Astrocyte (in vitro differentiated cells and primary cell): ENCODE data around the gene SPX. TPM values are rescaled to one million over a fixed set of nuclear protein-coding genes. Genes with fewer than 3 reads are reported as not detected.

Source experiments
- DNase-seq: peaks from one replicate; pipeline ENCODE4 v3.0.0-alpha.2; 2010; ENCODE audit warnings: low read depth
- FAIRE-seq: peaks from 2 replicates; lab custom pipeline; 2011; peaks lifted over from hg19 to GRCh38; lab: Jason Lieb, UNC
- H2AFZ ChIP-seq: 2 replicates; pipeline ENCODE4 v1.6.0; 2012; ENCODE audit warnings: low read depth, low read length, inconsistent platforms
- H3K27ac ChIP-seq: 2 replicates; pipeline ENCODE4 v1.5.1; 2011; ENCODE audit warnings: low read depth, low read length, inconsistent platforms
- H3K27me3 ChIP-seq: 2 replicates; pipeline ENCODE4 v1.6.0; 2011; ENCODE audit warnings: low read length, inconsistent platforms; ENCODE audit not compliant: insufficient read depth
- H3K36me3 ChIP-seq: 2 replicates; pipeline ENCODE4 v1.5.1; 2011; ENCODE audit warnings: low read length, inconsistent platforms; ENCODE audit not compliant: insufficient read depth
- H3K4me1 ChIP-seq: 2 replicates; pipeline ENCODE4 v1.5.1; 2011; ENCODE audit warnings: low read length, inconsistent platforms; ENCODE audit not compliant: insufficient read depth
- H3K4me2 ChIP-seq: 2 replicates; pipeline ENCODE4 v1.6.0; 2012; ENCODE audit warnings: low read length, inconsistent platforms
- H3K4me3 ChIP-seq: 2 replicates; pipeline ENCODE4 v1.5.1; 2011; ENCODE audit warnings: low read depth, mild to moderate bottlenecking, low read length, inconsistent platforms; ENCODE audit not compliant: insufficient read depth
- H3K79me2 ChIP-seq: 2 replicates; pipeline ENCODE4 v1.6.0; 2012; ENCODE audit warnings: mild to moderate bottlenecking, low read length, inconsistent platforms; ENCODE audit not compliant: insufficient read depth
- H3K9ac ChIP-seq: 2 replicates; pipeline ENCODE4 v1.6.0; 2012; ENCODE audit warnings: mild to moderate bottlenecking, low read length, inconsistent platforms
- H3K9me3 ChIP-seq: 2 replicates; pipeline ENCODE4 v1.5.1; 2012; ENCODE audit warnings: low read depth, mild to moderate bottlenecking, low read length, inconsistent platforms; ENCODE audit not compliant: insufficient read depth
- H4K20me1 ChIP-seq: 2 replicates; pipeline ENCODE4 v1.6.0; 2012; ENCODE audit warnings: low read length, inconsistent platforms; ENCODE audit not compliant: insufficient read depth
- H3K27ac Mint-ChIP-seq: one replicate; pipeline ENCODE4 v1.8.0; 2021; ENCODE audit warnings: mild to moderate bottlenecking, mixed read lengths; ENCODE audit not compliant: unreplicated experiment
- H3K27me3 Mint-ChIP-seq: one replicate; pipeline ENCODE4 v1.8.0; 2021; ENCODE audit warnings: low read depth, mixed read lengths; ENCODE audit not compliant: unreplicated experiment
- H3K36me3 Mint-ChIP-seq: one replicate; pipeline ENCODE4 v1.8.0; 2021; ENCODE audit warnings: low read depth, mixed read lengths; ENCODE audit not compliant: unreplicated experiment
- H3K4me1 Mint-ChIP-seq: one replicate; pipeline ENCODE4 v1.8.0; 2021; ENCODE audit warnings: low read depth, mixed read lengths; ENCODE audit not compliant: unreplicated experiment
- H3K4me3 Mint-ChIP-seq: one replicate; pipeline ENCODE4 v1.8.0; 2021; ENCODE audit warnings: mild to moderate bottlenecking, moderate library complexity, mixed read lengths; ENCODE audit not compliant: unreplicated experiment
- H3K9me3 Mint-ChIP-seq: one replicate; pipeline ENCODE4 v1.8.0; 2021; ENCODE audit warnings: mild to moderate bottlenecking, mixed read lengths; ENCODE audit not compliant: unreplicated experiment
- EZH2 ChIP-seq: IDR thresholded peaks from 2 replicates; pipeline ENCODE4 v1.6.1; 2012; ENCODE audit warnings: mild to moderate bottlenecking, low read length, inconsistent platforms; ENCODE audit not compliant: insufficient read depth
- total RNA-seq: library from RNA; stranded (reverse); gene quantifications from 2 replicates; pipeline ENCODE4 v1.2.1, GENCODE V29; 2021
- TF ChIP-seq, protein P1 (sequence below): IDR thresholded peaks from 2 replicates; pipeline ENCODE4 v1.5.1; 2011; ENCODE audit warnings: low read depth, mild to moderate bottlenecking, inconsistent platforms, low read length, moderate library complexity; ENCODE audit not compliant: insufficient read depth

Gene SPX
- total RNA-seq, 1 donor from 2014 or later: 26.1 TPM

DNA sequence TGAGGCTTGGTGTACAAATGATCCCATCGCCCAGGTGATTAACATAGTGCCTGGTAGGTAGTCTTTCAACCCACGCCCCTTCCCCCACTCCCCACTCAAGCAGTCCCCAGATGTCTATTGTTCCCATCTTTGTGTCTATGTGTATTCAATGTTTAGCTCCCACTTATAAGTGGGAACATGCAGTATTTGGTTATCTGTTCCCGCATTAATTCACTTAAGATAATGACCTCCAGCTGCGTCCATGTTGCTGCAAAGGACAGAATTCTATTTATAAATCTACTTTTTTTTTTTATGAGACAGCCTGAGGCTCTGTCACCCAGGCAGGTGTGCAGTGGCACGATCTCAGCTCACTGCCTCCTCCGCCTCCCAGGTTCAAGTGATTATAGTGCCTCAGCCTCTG lies 15.7 kb downstream of the SPX start:
- H3K27me3 Mint-ChIP-seq: no peaks in the 10 kb centered on the region
- TF ChIP-seq, protein P1, sequence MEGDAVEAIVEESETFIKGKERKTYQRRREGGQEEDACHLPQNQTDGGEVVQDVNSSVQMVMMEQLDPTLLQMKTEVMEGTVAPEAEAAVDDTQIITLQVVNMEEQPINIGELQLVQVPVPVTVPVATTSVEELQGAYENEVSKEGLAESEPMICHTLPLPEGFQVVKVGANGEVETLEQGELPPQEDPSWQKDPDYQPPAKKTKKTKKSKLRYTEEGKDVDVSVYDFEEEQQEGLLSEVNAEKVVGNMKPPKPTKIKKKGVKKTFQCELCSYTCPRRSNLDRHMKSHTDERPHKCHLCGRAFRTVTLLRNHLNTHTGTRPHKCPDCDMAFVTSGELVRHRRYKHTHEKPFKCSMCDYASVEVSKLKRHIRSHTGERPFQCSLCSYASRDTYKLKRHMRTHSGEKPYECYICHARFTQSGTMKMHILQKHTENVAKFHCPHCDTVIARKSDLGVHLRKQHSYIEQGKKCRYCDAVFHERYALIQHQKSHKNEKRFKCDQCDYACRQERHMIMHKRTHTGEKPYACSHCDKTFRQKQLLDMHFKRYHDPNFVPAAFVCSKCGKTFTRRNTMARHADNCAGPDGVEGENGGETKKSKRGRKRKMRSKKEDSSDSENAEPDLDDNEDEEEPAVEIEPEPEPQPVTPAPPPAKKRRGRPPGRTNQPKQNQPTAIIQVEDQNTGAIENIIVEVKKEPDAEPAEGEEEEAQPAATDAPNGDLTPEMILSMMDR: no peak
- H3K27ac Mint-ChIP-seq: no peak overlapping the region
- H3K4me1 ChIP-seq: no peaks in the 10 kb centered on the region
- H3K9me3 ChIP-seq: no peaks in the 10 kb centered on the region
- FAIRE-seq (no peak), DNase-seq (no peak)
- H4K20me1 ChIP-seq: no peaks in the 10 kb centered on the region
- H3K4me3 ChIP-seq: no peak overlapping the region
- no peaks in the 10 kb centered on the region for H3K36me3 Mint-ChIP-seq
- no peak overlapping the region for H3K27ac ChIP-seq
- no peak overlapping the region for H3K4me3 Mint-ChIP-seq
- no peaks in the 10 kb centered on the region for H3K36me3 ChIP-seq
- no peaks in the 10 kb centered on the region for H3K79me2 ChIP-seq
- H2AFZ ChIP-seq: no peak overlapping the region
- no peaks in the 10 kb centered on the region for H3K27me3 ChIP-seq
- H3K9ac ChIP-seq: no peak overlapping the region
- peaks cover 12% of the 10 kb centered on the region for H3K4me1 Mint-ChIP-seq
- H3K9me3 Mint-ChIP-seq: no peaks in the 10 kb centered on the region
- no peak overlapping the region for H3K4me2 ChIP-seq

DNA sequence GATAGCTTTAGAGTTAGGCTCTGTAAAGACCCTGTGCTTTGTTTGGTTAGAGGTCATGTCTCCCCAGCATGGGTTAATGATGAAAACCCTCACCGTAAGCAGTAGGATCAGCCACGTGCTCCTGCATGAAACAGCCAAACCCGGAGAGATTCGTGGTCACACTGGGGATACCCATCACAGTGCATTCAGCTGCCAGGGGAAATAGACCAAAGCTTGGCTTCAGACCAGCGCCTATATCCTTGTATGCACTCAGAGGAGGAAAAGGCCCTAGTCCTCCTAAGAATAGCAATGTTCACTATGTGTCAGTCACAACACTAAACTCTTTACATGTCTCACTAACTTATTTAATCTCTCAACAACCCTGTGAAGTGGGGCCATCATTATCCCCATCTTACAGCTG lies 16.3 kb downstream of the SPX start:
- Histone ChIP-seq H3K4me2 (no peak overlapping the region), H3K27me3 (no peaks in the 10 kb centered on the region), H2AFZ (no peak overlapping the region), H3K9me3 (no peaks in the 10 kb centered on the region), H3K4me1 (no peaks in the 10 kb centered on the region), H3K4me3 (no peak overlapping the region), H3K36me3 (no peaks in the 10 kb centered on the region), H4K20me1 (no peaks in the 10 kb centered on the region), H3K27ac (no peak overlapping the region), H3K9ac (no peak overlapping the region), H3K79me2 (no peaks in the 10 kb centered on the region)
- no peaks in the 10 kb centered on the region for H3K27me3 Mint-ChIP-seq
- FAIRE-seq (no peak), DNase-seq (no peak)
- H3K4me3 Mint-ChIP-seq: no peak overlapping the region
- no peaks in the 10 kb centered on the region for H3K36me3 Mint-ChIP-seq
- peaks cover 15% of the 10 kb centered on the region for H3K4me1 Mint-ChIP-seq
- no peak overlapping the region for H3K27ac Mint-ChIP-seq
- H3K9me3 Mint-ChIP-seq: no peaks in the 10 kb centered on the region
- TF ChIP-seq, protein P1: no peak
- no peak for TF ChIP-seq EZH2

DNA sequence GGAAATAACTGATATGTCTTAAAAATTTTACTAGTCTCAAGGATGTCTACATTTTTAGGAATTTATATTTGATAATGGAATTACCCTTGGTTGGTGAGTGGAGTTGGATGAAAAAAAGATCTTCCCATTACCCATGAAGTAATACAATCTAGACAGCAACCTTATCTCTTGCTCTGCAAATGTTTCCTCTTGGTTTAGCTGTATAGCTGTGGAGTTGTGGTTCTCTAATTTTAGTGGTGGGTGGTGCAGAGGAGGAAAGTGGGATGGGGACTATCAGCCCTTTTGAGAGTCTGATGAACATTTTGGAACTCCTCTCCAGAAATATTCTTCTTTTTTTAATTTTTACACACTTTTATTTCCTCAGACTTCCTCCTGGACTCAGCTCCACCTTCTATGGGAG lies 17.1 kb downstream of the SPX start:
- H3K27ac Mint-ChIP-seq: no peak overlapping the region

More for the DNA sequence above, 17.1 kb downstream of the SPX start:
- no peaks in the 10 kb centered on the region for H3K9me3 ChIP-seq
- no peaks in the 10 kb centered on the region for H3K27me3 ChIP-seq
- H3K36me3 Mint-ChIP-seq: no peaks in the 10 kb centered on the region
- FAIRE-seq: no peak
- DNase-seq: no peak
- no peak overlapping the region for H3K4me2 ChIP-seq
- no peaks in the 10 kb centered on the region for H3K9me3 Mint-ChIP-seq
- H3K79me2 ChIP-seq: no peaks in the 10 kb centered on the region
- no peak overlapping the region for H3K4me3 Mint-ChIP-seq
- no peak for TF ChIP-seq EZH2
- TF ChIP-seq, protein P1: no peak
- no peaks in the 10 kb centered on the region for H3K4me1 ChIP-seq
- H3K27ac ChIP-seq: no peak overlapping the region
- H3K36me3 ChIP-seq: no peaks in the 10 kb centered on the region
- H3K4me1 Mint-ChIP-seq: peaks cover 19% of the 10 kb centered on the region
- no peak overlapping the region for H2AFZ ChIP-seq
- no peak overlapping the region for H3K4me3 ChIP-seq
- no peak overlapping the region for H3K9ac ChIP-seq
- H4K20me1 ChIP-seq: no peaks in the 10 kb centered on the region
- no peaks in the 10 kb centered on the region for H3K27me3 Mint-ChIP-seq
